Mesendoderm (in vitro differentiated cells): Measurements from ENCODE around the gene TRPM5.
"Not testable (repeated sequence)": the region's sequence is repeated elsewhere in the genome, so short reads cannot be mapped to it uniquely, and the experiment has no call there.

Experiments used
- DNase-seq: peaks from one replicate; pipeline ENCODE4 v3.0.0; 2013
- H2AK5ac ChIP-seq: 2 replicates; pipeline ENCODE4 v1.6.1; 2013; ENCODE audit warnings: low read length, inconsistent platforms
- H2BK120ac ChIP-seq: 2 replicates; pipeline ENCODE4 v1.6.1; 2013; ENCODE audit warnings: low read depth, mild to moderate bottlenecking, low read length, moderate library complexity, mixed read lengths
- H2BK15ac ChIP-seq: replicated peaks from 2 replicates; pipeline ENCODE4 v1.6.1; 2013; ENCODE audit warnings: low read depth, mild to moderate bottlenecking, moderate library complexity
- H2BK5ac ChIP-seq: 2 replicates; pipeline ENCODE4 v1.6.1; 2013; ENCODE audit warnings: low read length, inconsistent platforms
- H3K18ac ChIP-seq: 2 replicates; pipeline ENCODE4 v1.6.1; 2013; ENCODE audit warnings: mild to moderate bottlenecking, low read length, mixed read lengths
- H3K23ac ChIP-seq: one replicate; pipeline ENCODE4 v1.6.1; 2013; ENCODE audit warnings: low read length
- H3K27ac ChIP-seq: 2 replicates; pipeline ENCODE4 v1.5.1; 2013; ENCODE audit warnings: low read depth, mild to moderate bottlenecking, inconsistent platforms, low read length, moderate library complexity
- H3K27me3 ChIP-seq: 2 replicates; pipeline ENCODE4 v1.6.1; 2013; ENCODE audit warnings: low read length, control low read depth, mild to moderate bottlenecking, inconsistent platforms; ENCODE audit not compliant: insufficient read depth, poor library complexity
- H3K36me3 ChIP-seq: 2 replicates; pipeline ENCODE4 v1.6.1; 2013; ENCODE audit warnings: low read length, inconsistent platforms; ENCODE audit not compliant: control insufficient read depth, insufficient read depth
- H3K4ac ChIP-seq: one replicate; pipeline ENCODE4 v1.6.1; 2013; ENCODE audit warnings: low read depth, mild to moderate bottlenecking, low read length, moderate library complexity
- H3K4me1 ChIP-seq: 2 replicates; pipeline ENCODE4 v1.6.1; 2013; ENCODE audit warnings: low read depth, low read length, inconsistent platforms; ENCODE audit not compliant: control insufficient read depth
- H3K4me2 ChIP-seq: 2 replicates; pipeline ENCODE4 v1.6.1; 2013; ENCODE audit warnings: low read length
- H3K4me3 ChIP-seq: 2 replicates; pipeline ENCODE4 v1.5.1; 2013; ENCODE audit warnings: mild to moderate bottlenecking, low read length
- H3K56ac ChIP-seq: one replicate; pipeline ENCODE4 v1.6.1; 2013; ENCODE audit warnings: low read length
- H3K79me1 ChIP-seq: 2 replicates; pipeline ENCODE4 v1.6.1; 2013; ENCODE audit warnings: low read length, inconsistent platforms
- H3K79me2 ChIP-seq: 2 replicates; pipeline ENCODE4 v1.6.1; 2013; ENCODE audit warnings: mild to moderate bottlenecking, low read length; ENCODE audit not compliant: control insufficient read depth, insufficient read depth
- H3K9ac ChIP-seq: 2 replicates; pipeline ENCODE4 v1.6.1; 2013; ENCODE audit warnings: low read length, inconsistent platforms
- H4K5ac ChIP-seq: one replicate; pipeline ENCODE4 v1.6.1; 2013; ENCODE audit warnings: low read length
- H4K8ac ChIP-seq: one replicate; pipeline ENCODE4 v1.6.1; 2013; ENCODE audit warnings: low read depth, mild to moderate bottlenecking, control low read depth, low read length, moderate library complexity
- WGBS: extraction: QIAGEN DNeasy Blood & Tissue Kit; methylation state at CpG from one replicate; pipeline ENCODE4 v1.1.7; 2013; ENCODE audit warnings: low lambda C conversion rate, missing lambda C conversion rate; ENCODE audit not compliant: insufficient coverage; ENCODE audit errors: extremely low coverage; 5-methylcytosine and 5-hydroxymethylcytosine counted together

The TRPM5 gene

DNA sequence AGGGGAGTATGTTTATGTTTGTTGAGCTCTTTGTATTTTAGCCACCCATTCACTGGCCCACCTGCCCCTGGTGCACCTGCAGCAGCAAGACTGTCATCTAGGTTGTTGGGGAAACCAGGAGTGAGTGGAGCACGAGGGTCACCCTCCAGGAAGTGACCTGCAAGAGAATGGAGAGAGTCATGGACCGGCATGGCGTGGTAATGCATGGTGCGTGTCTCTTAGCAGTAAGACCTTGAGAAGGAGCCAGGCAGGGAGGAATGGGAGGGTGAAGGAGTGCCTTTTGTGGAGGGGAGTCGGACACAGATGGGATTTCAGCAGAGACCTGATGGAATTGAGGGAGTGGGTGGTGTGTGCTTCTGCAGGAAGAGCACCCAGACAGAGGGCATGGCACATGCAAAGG, 38.4 kb upstream of the TRPM5 start:
- H3K4me1 ChIP-seq = no peaks in the 10 kb centered on the region
- H3K4me3 ChIP-seq = no peak overlapping the region
- WGBS = no CpG with 5 or more reads among the region's 5 CpGs
- no peak overlapping the region for H3K27ac ChIP-seq
- H3K18ac ChIP-seq = no peak overlapping the region
- H4K5ac ChIP-seq = no peak overlapping the region
- no peak overlapping the region for H3K4me2 ChIP-seq
- H2BK120ac ChIP-seq = no peak overlapping the region
- no peak overlapping the region for H3K9ac ChIP-seq
- H3K79me1 ChIP-seq = no peaks in the 10 kb centered on the region
- H2BK15ac ChIP-seq = no peak overlapping the region
- H4K8ac ChIP-seq = no peak overlapping the region
- no peaks in the 10 kb centered on the region for H3K36me3 ChIP-seq
- no peak overlapping the region for H3K56ac ChIP-seq
- no peak overlapping the region for H2AK5ac ChIP-seq
- H3K23ac ChIP-seq = no peak overlapping the region
- H3K4ac ChIP-seq = no peak overlapping the region
- DNase-seq = no peak
- H3K27me3 ChIP-seq = no peaks in the 10 kb centered on the region
- no peak overlapping the region for H2BK5ac ChIP-seq
- no peaks in the 10 kb centered on the region for H3K79me2 ChIP-seq

DNA sequence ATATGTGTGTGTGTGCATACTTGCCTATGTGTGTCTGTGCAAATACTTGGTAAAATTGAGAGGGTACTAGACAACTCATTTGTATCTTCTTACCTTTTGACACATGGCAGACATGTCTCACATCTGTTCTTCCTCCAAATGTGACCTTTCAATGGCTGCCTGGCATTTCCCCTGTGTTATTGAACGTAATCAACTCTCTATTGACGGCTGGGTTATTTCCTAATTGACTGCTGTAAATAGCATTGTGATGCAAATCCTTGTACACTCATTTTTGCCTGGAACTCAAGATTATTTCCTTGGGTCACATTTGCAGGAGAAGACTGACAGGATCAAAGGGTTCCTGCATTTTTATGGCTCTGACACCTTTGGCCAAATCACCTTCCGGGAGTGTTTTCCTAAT, 37.9 kb upstream of the TRPM5 start:
- H2AK5ac ChIP-seq = no peak overlapping the region
- no peak overlapping the region for H3K4me2 ChIP-seq
- no peaks in the 10 kb centered on the region for H3K4me1 ChIP-seq
- no peak overlapping the region for H2BK15ac ChIP-seq
- H3K18ac ChIP-seq = no peak overlapping the region
- no peak overlapping the region for H3K27ac ChIP-seq
- H3K36me3 ChIP-seq = no peaks in the 10 kb centered on the region
- WGBS = no CpG with 5 or more reads among the region's 3 CpGs
- H3K23ac ChIP-seq = no peak overlapping the region
- H3K79me1 ChIP-seq = no peaks in the 10 kb centered on the region
- no peak overlapping the region for H3K9ac ChIP-seq
- H3K4me3 ChIP-seq = no peak overlapping the region
- no peaks in the 10 kb centered on the region for H3K79me2 ChIP-seq
- H2BK5ac ChIP-seq = no peak overlapping the region
- H3K4ac ChIP-seq = no peak overlapping the region
- DNase-seq = no peak
- no peak overlapping the region for H3K56ac ChIP-seq
- no peak overlapping the region for H2BK120ac ChIP-seq
- no peak overlapping the region for H4K5ac ChIP-seq
- no peak overlapping the region for H4K8ac ChIP-seq
- no peaks in the 10 kb centered on the region for H3K27me3 ChIP-seq

DNA sequence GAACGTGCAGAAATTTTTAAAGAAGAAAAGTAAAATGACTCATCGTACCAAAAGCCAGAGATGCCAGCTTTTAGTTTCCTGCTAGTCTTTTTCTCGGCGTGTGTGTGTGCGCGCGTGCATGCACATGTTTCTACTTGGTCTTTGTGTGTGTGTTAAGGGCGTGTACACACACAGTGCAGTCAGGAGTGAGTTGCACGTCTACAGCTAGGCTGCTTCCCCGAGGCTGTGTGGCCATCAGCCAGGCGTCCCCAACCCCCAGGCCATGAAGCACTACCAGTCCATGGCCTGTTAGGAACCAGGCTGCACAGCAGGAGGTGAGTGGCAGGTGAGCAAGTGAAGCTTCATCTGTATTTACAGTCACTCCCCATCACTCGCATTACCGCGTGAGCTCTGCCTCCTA, 36.9 kb upstream of the TRPM5 start:
- H3K27ac ChIP-seq = no peak overlapping the region
- H4K8ac ChIP-seq = no peak overlapping the region
- H3K27me3 ChIP-seq = no peaks in the 10 kb centered on the region
- no peak overlapping the region for H2BK5ac ChIP-seq
- H3K56ac ChIP-seq = no peak overlapping the region
- no peaks in the 10 kb centered on the region for H3K4me1 ChIP-seq
- no peak overlapping the region for H4K5ac ChIP-seq
- H2BK120ac ChIP-seq = no peak overlapping the region
- H3K4me3 ChIP-seq = no peak overlapping the region
- no peak overlapping the region for H3K18ac ChIP-seq
- no CpG with 5 or more reads among the region's 14 CpGs for WGBS
- H2BK15ac ChIP-seq = no peak overlapping the region
- no peak overlapping the region for H3K23ac ChIP-seq
- H3K4me2 ChIP-seq = no peak overlapping the region
- no peak for DNase-seq
- H3K4ac ChIP-seq = no peak overlapping the region
- no peaks in the 10 kb centered on the region for H3K36me3 ChIP-seq
- H2AK5ac ChIP-seq = no peak overlapping the region
- no peaks in the 10 kb centered on the region for H3K79me1 ChIP-seq
- no peak overlapping the region for H3K9ac ChIP-seq
- no peaks in the 10 kb centered on the region for H3K79me2 ChIP-seq

DNA sequence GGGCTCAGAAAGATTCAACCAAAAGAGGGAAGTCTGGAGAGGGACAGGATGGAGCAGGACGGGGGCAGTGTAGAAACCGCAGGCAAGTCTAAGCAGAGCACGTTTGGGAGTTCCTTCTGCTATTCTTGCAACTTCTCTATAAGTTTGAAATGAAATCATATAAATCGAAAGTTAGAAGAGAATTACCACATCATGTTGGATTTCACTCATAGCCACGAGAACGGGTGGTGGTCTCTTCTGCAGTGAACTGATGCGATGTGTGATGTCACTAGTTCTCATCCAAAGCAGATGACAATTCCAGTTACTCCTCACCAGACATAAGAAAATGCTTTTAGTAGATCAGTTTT, 36.5 kb upstream of the TRPM5 start:
- Histone ChIP-seq H3K27ac (no peak overlapping the region), H2BK15ac (no peak overlapping the region), H3K18ac (no peak overlapping the region), H4K8ac (no peak overlapping the region), H4K5ac (no peak overlapping the region), H3K4ac (no peak overlapping the region), H3K23ac (no peak overlapping the region), H3K4me2 (no peak overlapping the region), H3K9ac (no peak overlapping the region), H3K27me3 (no peaks in the 10 kb centered on the region), H3K79me2 (no peaks in the 10 kb centered on the region), H3K36me3 (no peaks in the 10 kb centered on the region), H3K56ac (no peak overlapping the region), H3K79me1 (no peaks in the 10 kb centered on the region), H2BK5ac (no peak overlapping the region), H3K4me1 (no peaks in the 10 kb centered on the region), H2AK5ac (no peak overlapping the region), H3K4me3 (no peak overlapping the region), H2BK120ac (no peak overlapping the region)
- DNase-seq = no peak
- WGBS = no CpG with 5 or more reads among the region's 7 CpGs

DNA sequence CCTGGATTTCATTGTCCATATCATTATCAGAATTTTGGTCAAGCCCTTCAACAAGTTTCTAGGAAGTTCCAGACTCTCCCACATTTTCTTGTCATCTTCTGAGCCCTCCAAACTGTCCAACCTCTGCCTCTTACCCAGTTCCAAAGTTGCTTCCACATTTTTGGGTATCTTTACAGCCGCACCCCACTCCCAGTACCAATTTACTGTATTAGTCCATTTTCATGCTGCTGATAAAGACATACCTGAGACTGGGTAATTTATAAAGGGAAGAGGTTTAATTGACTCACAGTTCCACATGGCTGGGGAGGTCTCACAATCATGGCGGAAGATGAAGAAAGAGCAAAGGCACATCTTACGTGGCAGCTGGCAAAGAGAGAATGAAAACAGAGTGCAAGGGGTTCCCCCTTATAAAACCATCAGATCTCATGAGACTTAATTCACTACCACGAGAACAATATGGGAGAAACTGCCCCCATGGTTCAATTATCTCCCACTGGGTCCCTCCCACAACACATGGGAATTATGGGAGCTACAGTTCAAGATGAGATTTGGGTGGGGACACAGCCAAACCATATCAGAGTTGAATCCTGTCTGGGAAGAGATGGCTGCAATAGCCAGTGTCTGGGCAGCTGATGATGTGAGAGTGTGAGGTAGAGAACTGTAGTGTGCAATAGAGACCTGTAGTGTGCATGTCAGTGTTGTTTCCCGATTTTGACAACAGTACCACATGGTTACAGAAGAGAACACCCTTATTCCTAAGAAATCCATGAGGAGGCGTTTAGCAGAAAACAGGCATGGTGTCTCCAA, 36.0 kb upstream of the TRPM5 start:
- H2BK5ac ChIP-seq, H2BK120ac ChIP-seq, H3K4me2 ChIP-seq, H3K27ac ChIP-seq, H3K36me3 ChIP-seq, DNase-seq, H2AK5ac ChIP-seq, H3K56ac ChIP-seq, H3K18ac ChIP-seq, H3K27me3 ChIP-seq, H4K8ac ChIP-seq, H3K9ac ChIP-seq, H2BK15ac ChIP-seq, H3K23ac ChIP-seq, H3K4me3 ChIP-seq, H3K79me1 ChIP-seq, H4K5ac ChIP-seq, H3K4ac ChIP-seq, H3K4me1 ChIP-seq, H3K79me2 ChIP-seq: not testable (repeated sequence)
- WGBS = no CpG with 5 or more reads among the region's 6 CpGs

DNA sequence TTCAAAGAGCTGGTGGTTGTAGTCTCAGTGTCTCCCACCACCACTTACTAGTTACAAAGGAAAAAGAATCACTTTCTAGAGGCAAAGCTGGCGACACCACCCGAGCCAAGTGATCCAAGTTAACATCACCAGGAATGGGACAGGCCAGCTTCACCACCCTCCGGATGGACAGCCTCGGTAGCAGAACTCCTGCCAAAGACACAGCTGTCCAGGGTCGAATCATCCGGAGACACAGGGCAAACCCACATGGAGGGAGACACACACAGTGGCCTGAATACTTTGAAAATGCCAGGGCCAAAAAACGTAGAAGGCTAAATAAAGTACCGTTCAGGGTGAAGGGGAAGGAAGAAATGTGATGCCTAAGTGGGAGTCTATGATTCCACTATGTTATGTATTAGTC, 33.6 kb upstream of the TRPM5 start:
- Histone ChIP-seq H3K18ac (no peak overlapping the region), H3K4me1 (no peaks in the 10 kb centered on the region), H3K79me2 (no peaks in the 10 kb centered on the region), H4K8ac (no peak overlapping the region), H3K79me1 (no peaks in the 10 kb centered on the region), H3K36me3 (no peaks in the 10 kb centered on the region), H3K4me2 (no peak overlapping the region), H3K4ac (no peak overlapping the region), H2AK5ac (no peak overlapping the region), H3K4me3 (no peak overlapping the region), H3K56ac (no peak overlapping the region), H2BK120ac (no peak overlapping the region), H3K27ac (no peak overlapping the region), H3K9ac (no peak overlapping the region), H2BK5ac (no peak overlapping the region), H3K27me3 (no peaks in the 10 kb centered on the region), H2BK15ac (no peak overlapping the region), H4K5ac (no peak overlapping the region), H3K23ac (no peak overlapping the region)
- WGBS = no CpG with 5 or more reads among the region's 8 CpGs
- DNase-seq = no peak
